Naive thymus-derived CD8-positive, alpha-beta T cell (primary cell): ENCODE measurements around the gene NAP1L4. TPM values are rescaled to one million over a fixed set of nuclear protein-coding genes. Genes with fewer than 3 reads are reported as not detected.

ENCODE experiments used
- ATAC-seq, 2 donors: fragments of 150-1000 bp; cut with Tn5 transposase in 1 of 2; sonication (Bioruptor Pico), chemical (Tn5 transposase) in 1 of 2; 1 replicate in 1 of 2; 2 replicates in 1 of 2; pipeline ENCODE4 v1.10.0; 2021; ENCODE audit warnings: mild to moderate bottlenecking in 2 of 2, moderate library complexity in 2 of 2
- POLR2A ChIA-PET: fragments of 350-600 bp; sonication (Branson Sonifier 250); formaldehyde crosslinking; loops from one replicate; lab custom pipeline; 2021; ENCODE audit warnings: antibody characterized with exemption; lab: Charles Lee
- DNase-seq, 10 donors: peaks; one replicate each; pipeline versions ENCODE4 v3.0.0 to v3.0.0-alpha.2; 2020 to 2022
- H3K27ac Mint-ChIP-seq, 10 donors: one replicate each; pipeline ENCODE4 v1.8.0; 2020 to 2022; ENCODE audit warnings: mild to moderate bottlenecking in 10 of 10, mixed read lengths in 10 of 10, moderate library complexity in 4 of 10, inconsistent platforms in 1 of 10
- H3K27me3 Mint-ChIP-seq, 5 donors: one replicate each; pipeline ENCODE4 v1.8.0; 2021 to 2022; ENCODE audit warnings: mixed read lengths in 5 of 5
- H3K36me3 Mint-ChIP-seq, 3 donors: one replicate each; pipeline ENCODE4 v1.8.0; 2020 to 2022; ENCODE audit warnings: mixed read lengths in 3 of 3, mild to moderate bottlenecking in 2 of 3, inconsistent platforms in 1 of 3
- H3K4me1 Mint-ChIP-seq, 4 donors: one replicate each; pipeline ENCODE4 v1.8.0; 2021 to 2022; ENCODE audit warnings: mixed read lengths in 4 of 4
- H3K4me3 Mint-ChIP-seq, 10 donors: one replicate each; pipeline ENCODE4 v1.8.0; 2020 to 2022; ENCODE audit warnings: mild to moderate bottlenecking in 10 of 10, mixed read lengths in 10 of 10, moderate library complexity in 6 of 10, inconsistent platforms in 1 of 10
- H3K9me3 Mint-ChIP-seq, 9 donors: one replicate each; pipeline ENCODE4 v1.8.0; 2020 to 2022; ENCODE audit warnings: mixed read lengths in 9 of 9, mild to moderate bottlenecking in 3 of 9, inconsistent platforms in 1 of 9, moderate library complexity in 1 of 9
- polyA plus RNA-seq, 3 donors: library from polyadenylated mRNA; unstranded; fragments of 300-500 nt; fragmentation: Illumina TruSeq; gene quantifications; one replicate each; pipeline ENCODE4 v1.2.3, GENCODE V29; 2021
- total RNA-seq, 8 experiments: library from RNA in 2 of 8; stranded (reverse) in 2 of 8; gene quantifications; one replicate each; pipeline ENCODE4 v1.2.3 and lab custom pipeline; 2021 to 2026

NAP1L4 gene
- total and polyA plus RNA-seq, 5 experiments from 2014 or later: 169 to 471 (median 207) TPM

DNA sequence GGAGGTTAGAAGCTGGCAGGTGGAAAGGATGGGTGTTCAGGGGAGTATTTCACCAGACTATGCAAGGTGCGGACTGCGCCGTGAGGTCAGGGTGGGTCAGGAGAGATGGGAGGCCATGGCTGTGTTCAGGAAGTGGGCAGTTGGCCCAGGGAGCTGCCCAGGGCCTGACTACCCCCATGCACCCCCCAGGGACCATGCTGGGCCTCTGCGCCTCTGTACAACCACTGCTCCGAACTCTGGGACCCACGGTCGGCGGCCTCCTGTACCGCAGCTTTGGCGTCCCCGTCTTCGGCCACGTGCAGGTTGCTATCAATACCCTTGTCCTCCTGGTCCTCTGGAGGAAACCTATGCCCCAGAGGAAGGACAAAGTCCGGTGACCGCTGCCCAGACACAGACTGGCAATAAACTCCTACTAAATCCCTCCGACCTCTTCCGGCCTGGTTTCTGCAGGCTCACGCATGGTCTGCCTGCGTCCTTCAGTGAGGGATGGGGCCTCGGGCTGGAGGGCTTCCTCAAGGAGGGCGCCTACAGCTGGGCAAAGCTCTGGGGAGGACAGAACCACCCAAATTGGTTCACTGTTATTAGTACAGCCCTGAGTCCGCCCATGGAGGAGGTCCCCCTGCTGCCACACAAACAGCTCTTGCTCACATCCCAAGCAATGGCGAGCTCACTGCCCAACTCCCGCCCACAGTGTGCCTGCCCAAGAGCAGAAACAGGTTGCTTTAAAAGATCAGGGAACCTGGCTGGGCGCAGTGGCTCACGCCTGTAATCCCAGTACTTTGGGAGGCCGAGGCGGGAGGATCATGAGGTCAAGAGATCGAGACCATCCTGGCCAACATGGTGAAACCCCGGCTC, 67.1 kb downstream of the NAP1L4 start:
- no peaks in the 10 kb centered on the region for H3K9me3 Mint-ChIP-seq
- H3K4me1 Mint-ChIP-seq: peaks cover 7 to 17% (median 15%) of the 10 kb centered on the region in 4 donors
- no peaks in the 10 kb centered on the region for H3K36me3 Mint-ChIP-seq
- ATAC-seq (no peak), DNase-seq (no peak)
- H3K27me3 Mint-ChIP-seq: peaks cover 7 to 26% (median 13%) of the 10 kb centered on the region in 5 donors
- POLR2A ChIA-PET: no interaction called here
- no peak overlapping the region for H3K4me3 Mint-ChIP-seq
- H3K27ac Mint-ChIP-seq: no peak overlapping the region

- POLR2A ChIA-PET: no interaction called here
- ATAC-seq (no peak), DNase-seq (no peak)
- H3K27me3 Mint-ChIP-seq: peaks cover 6 to 23% (median 13%) of the 10 kb centered on the region in 5 donors
- no peaks in the 10 kb centered on the region for H3K9me3 Mint-ChIP-seq
- H3K4me1 Mint-ChIP-seq: peaks cover 7 to 14% (median 11%) of the 10 kb centered on the region in 4 donors
- no peak overlapping the region for H3K4me3 Mint-ChIP-seq
- no peaks in the 10 kb centered on the region for H3K36me3 Mint-ChIP-seq
- H3K27ac Mint-ChIP-seq: no peak overlapping the region
These were observed 67.7 kb downstream of the NAP1L4 start for GRCh38 chr11:2924381-2924780.

GRCh38 chr11:2923446-2924375, 68.4 kb downstream of the NAP1L4 start:
- Mint-ChIP-seq H3K27me3 (peaks cover 5 to 19% (median 9%) of the 10 kb centered on the region in 5 donors), H3K36me3 (no peaks in the 10 kb centered on the region), H3K27ac (no peak overlapping the region), H3K9me3 (no peaks in the 10 kb centered on the region), H3K4me1 (peaks cover 5 to 11% (median 10%) of the 10 kb centered on the region in 4 donors), H3K4me3 (no peak overlapping the region)
- POLR2A ChIA-PET: no interaction called here
- ATAC-seq (no peak), DNase-seq (no peak)

DNA sequence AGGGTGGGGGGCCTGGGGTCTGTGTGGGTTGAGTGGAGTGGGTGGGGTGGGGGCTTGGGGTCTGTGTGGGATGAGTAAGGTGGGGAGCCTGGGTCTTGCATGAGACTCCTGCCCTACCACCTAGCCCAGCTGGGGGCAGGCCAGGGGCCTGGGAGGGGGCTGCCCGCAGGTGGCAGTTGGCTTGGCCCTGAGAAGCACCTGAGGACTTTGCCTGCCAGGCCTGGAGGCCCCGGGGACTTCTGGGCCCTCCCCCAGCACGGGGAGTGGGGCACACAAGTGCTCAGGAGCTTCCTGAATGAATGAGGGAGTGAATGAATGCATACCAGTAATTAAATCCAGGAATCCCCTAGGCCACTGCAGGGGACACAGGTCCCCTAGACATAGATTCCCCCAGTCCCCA, 69.5 kb downstream of the NAP1L4 start:
- DNase-seq: no peak
- ATAC-seq: no peak
- no peak overlapping the region for H3K27ac Mint-ChIP-seq
- POLR2A ChIA-PET: interaction anchor here (0.9 kb wide), 1 partner anchor 31 kb away, joined by 4 read pairs; no protein-coding TSS in a partner anchor
- H3K9me3 Mint-ChIP-seq: no peaks in the 10 kb centered on the region
- peaks cover 0 to 4% (median 2%) of the 10 kb centered on the region in 4 donors for H3K4me1 Mint-ChIP-seq
- H3K27me3 Mint-ChIP-seq: peaks cover 0 to 12% (median 2%) of the 10 kb centered on the region in 5 donors
- no peak overlapping the region for H3K4me3 Mint-ChIP-seq
- no peaks in the 10 kb centered on the region for H3K36me3 Mint-ChIP-seq

DNA sequence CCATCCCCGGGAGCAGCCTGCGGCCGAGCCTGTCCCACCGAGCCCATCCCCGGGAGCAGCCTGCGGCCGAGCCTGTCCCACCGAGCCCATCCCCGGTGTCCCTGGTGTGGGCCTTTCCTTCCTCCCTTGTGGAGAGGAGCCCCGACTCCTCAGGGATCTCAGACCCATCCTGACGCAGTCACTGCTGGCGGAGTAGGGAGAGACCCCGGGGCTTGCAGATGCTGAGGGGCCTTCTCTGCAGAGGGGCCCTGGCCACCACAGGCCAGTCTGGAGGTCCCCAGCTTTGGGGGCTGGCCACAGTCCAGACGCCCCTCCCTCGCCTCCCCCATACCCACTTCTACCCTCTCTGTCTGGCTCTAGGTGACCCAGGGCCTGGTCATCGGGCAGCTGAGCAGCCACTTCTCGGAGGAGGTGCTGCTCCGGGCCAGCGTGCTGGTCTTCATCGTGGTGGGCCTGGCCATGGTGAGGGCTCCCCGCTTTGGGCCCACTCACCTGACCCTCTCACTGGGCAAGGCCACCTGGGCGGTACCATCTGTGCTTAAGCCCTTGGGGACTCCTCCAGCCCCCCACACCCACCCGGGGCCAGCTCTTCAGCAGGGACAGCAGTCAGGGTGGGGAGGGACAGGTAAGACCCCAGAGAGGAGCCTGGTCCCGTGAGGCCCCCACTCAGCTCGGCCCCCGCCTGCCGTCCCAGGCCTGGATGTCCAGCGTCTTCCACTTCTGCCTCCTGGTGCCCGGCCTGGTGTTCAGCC, 70.2 kb downstream of the NAP1L4 start:
- Mint-ChIP-seq H3K27ac (no peak overlapping the region), H3K4me1 (peaks cover 0 to 2% (median 0%) of the 10 kb centered on the region in 4 donors), H3K4me3 (no peak overlapping the region), H3K9me3 (no peaks in the 10 kb centered on the region), H3K27me3 (peaks cover 0 to 6% (median 0%) of the 10 kb centered on the region in 5 donors), H3K36me3 (no peaks in the 10 kb centered on the region)
- POLR2A ChIA-PET: interaction anchor here (0.9 kb wide), 1 partner anchor 30 kb away, joined by 4 read pairs; no protein-coding TSS in a partner anchor
- ATAC-seq (no peak), DNase-seq (no peak)

GRCh38 chr11:2921261-2921660, 70.9 kb downstream of the NAP1L4 start:
- peaks cover 0 to 2% (median 0%) of the 10 kb centered on the region in 4 donors for H3K4me1 Mint-ChIP-seq
- H3K9me3 Mint-ChIP-seq: no peaks in the 10 kb centered on the region
- peaks cover 0 to under 1% (median 0%) of the 10 kb centered on the region in 5 donors for H3K27me3 Mint-ChIP-seq
- POLR2A ChIA-PET: interaction anchor here (0.7 kb wide), 1 partner anchor 9 kb away, joined by 6 read pairs; no protein-coding TSS in a partner anchor
- DNase-seq (no peak), ATAC-seq (no peak)
- no peak overlapping the region for H3K4me3 Mint-ChIP-seq
- H3K36me3 Mint-ChIP-seq: no peaks in the 10 kb centered on the region
- H3K27ac Mint-ChIP-seq: no peak overlapping the region

DNA sequence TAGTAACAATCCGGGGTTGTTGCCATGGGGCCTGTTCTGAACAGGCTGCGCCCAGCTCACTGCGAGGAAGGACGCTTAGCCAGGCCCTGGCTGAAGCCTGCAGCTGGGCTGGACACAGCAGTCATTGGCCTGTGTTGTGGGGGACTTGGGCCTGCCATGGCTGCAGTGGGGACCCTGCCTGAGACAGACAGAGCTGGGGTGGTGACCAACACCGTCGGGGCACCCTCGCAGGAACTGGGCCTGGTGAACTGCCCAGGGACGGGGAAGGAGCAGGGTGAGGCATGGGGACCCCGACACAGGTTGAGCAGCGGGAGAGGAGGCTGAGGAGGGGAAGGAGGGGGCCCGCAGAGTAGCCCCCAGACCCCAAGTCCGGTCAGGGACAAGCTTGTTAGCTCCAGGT, 71.8 kb downstream of the NAP1L4 start:
- POLR2A ChIA-PET: interaction anchor here (0.7 kb wide), 1 partner anchor 10 kb away, joined by 6 read pairs; no protein-coding TSS in a partner anchor
- Mint-ChIP-seq H3K36me3 (no peaks in the 10 kb centered on the region), H3K4me1 (peaks cover 0 to 3% (median 0%) of the 10 kb centered on the region in 4 donors), H3K27ac (peak overlapping the region in 1 of 10 donors; percentile 51), H3K27me3 (no peaks in the 10 kb centered on the region), H3K4me3 (no peak overlapping the region), H3K9me3 (no peaks in the 10 kb centered on the region)
- ATAC-seq (no peak), DNase-seq (no peak)

DNA sequence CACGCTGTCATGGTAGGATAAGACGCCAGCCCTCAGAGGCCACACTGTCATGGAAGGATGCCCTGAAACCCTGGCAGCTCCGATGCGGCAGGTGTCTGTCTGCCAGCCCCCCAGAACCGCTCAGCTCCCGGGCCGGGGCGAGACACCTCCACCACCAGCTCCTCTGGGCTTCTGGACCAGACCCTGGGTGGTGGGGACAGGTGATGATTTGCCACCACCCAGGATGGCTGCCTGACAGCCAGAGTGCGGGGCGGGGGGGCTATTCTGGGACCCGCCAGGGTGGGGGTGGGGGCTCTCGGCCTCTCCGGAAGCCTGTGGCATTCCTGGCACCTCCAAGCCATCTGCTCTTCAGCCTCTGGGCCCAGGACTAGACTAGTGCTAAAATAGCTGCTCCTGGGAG, 72.3 kb downstream of the NAP1L4 start:
- Mint-ChIP-seq H3K36me3 (no peaks in the 10 kb centered on the region), H3K4me1 (peaks cover 0 to 8% (median 0%) of the 10 kb centered on the region in 4 donors), H3K27me3 (no peaks in the 10 kb centered on the region), H3K27ac (no peak overlapping the region), H3K9me3 (no peaks in the 10 kb centered on the region), H3K4me3 (no peak overlapping the region)
- no peak for ATAC-seq
- no peak for DNase-seq
- POLR2A ChIA-PET: no interaction called here

- ATAC-seq (no peak), DNase-seq (no peak)
- Mint-ChIP-seq H3K36me3 (no peaks in the 10 kb centered on the region), H3K27me3 (no peaks in the 10 kb centered on the region), H3K4me3 (no peak overlapping the region), H3K27ac (no peak overlapping the region), H3K4me1 (peaks cover 2 to 11% (median 4%) of the 10 kb centered on the region in 4 donors), H3K9me3 (no peaks in the 10 kb centered on the region)
- POLR2A ChIA-PET: no interaction called here
These were observed 72.9 kb downstream of the NAP1L4 start for GRCh38 chr11:2919188-2919587.

- Mint-ChIP-seq H3K27ac (no peak overlapping the region), H3K4me3 (no peak overlapping the region), H3K36me3 (no peaks in the 10 kb centered on the region), H3K4me1 (peaks cover 11 to 23% (median 17%) of the 10 kb centered on the region in 4 donors), H3K9me3 (no peaks in the 10 kb centered on the region), H3K27me3 (no peaks in the 10 kb centered on the region)
- DNase-seq (no peak), ATAC-seq (no peak)
- POLR2A ChIA-PET: no interaction called here
These were observed 74.2 kb downstream of the NAP1L4 start for GRCh38 chr11:2917842-2918490.

GRCh38 chr11:2916892-2917645, 75.1 kb downstream of the NAP1L4 start:
- Mint-ChIP-seq H3K4me1 (peaks cover 11 to 25% (median 18%) of the 10 kb centered on the region in 4 donors), H3K27ac (peak overlapping the region in 1 of 10 donors; percentile 52), H3K27me3 (no peaks in the 10 kb centered on the region), H3K9me3 (no peaks in the 10 kb centered on the region), H3K36me3 (no peaks in the 10 kb centered on the region), H3K4me3 (no peak overlapping the region)
- ATAC-seq (no peak), DNase-seq (no peak)
- POLR2A ChIA-PET: interaction anchor here (0.5 to 1.0 kb wide), 2 partner anchors 10 to 14 kb away, joined by 3 read pairs; no protein-coding TSS in a partner anchor
